Esophagus muscularis mucosa (tissue), 4 donors: ENCODE measurements around the gene KRT7. TPM values are rescaled to one million over a fixed set of nuclear protein-coding genes. Genes with fewer than 3 reads are reported as not detected.
A peak's percentile ranks its signal among the peaks of the same experiment; 100 is the strongest.

Experiments
- DNase-seq: peaks from one replicate; pipeline ENCODE4 v3.0.0-alpha.2; 2017; ENCODE audit errors: extremely low spot score
- H3K27ac ChIP-seq, 4 donors: fragments of 200-600 bp; sonication (generic); replicated peaks in 1 of 4; 1 replicate in 3 of 4; 2 replicates in 1 of 4; pipeline ENCODE4 v1.5.1; 2016 to 2019; ENCODE audit warnings: mild to moderate bottlenecking in 1 of 4
- H3K27me3 ChIP-seq, 4 donors: fragments of 200-600 bp; sonication (generic); one replicate each; pipeline versions ENCODE4 v1.5.1 to v1.6.0; 2016 to 2019
- H3K36me3 ChIP-seq, 4 donors: fragments of 200-600 bp; sonication (generic); one replicate each; pipeline ENCODE4 v1.5.1; 2016 to 2019
- H3K4me1 ChIP-seq, 4 donors: fragments of 200-600 bp; sonication (generic); one replicate each; pipeline ENCODE4 v1.5.1; 2016 to 2019
- H3K4me3 ChIP-seq, 4 donors: fragments of 200-600 bp; sonication (generic); 1 replicate in 2 of 4; 2 replicates in 2 of 4; pipeline ENCODE4 v1.5.1; 2016 to 2019; ENCODE audit warnings: mild to moderate bottlenecking in 4 of 4, moderate library complexity in 1 of 4
- H3K9me3 ChIP-seq, 4 donors: fragments of 200-600 bp; sonication (generic); 1 replicate in 3 of 4; 2 replicates in 1 of 4; pipeline ENCODE4 v1.5.1; 2016 to 2019
- EP300 ChIP-seq: sonication (generic); formaldehyde crosslinking; IDR thresholded peaks from one replicate; pipeline ENCODE4 v1.6.1; 2017; ENCODE audit warnings: antibody characterized with exemption
- POLR2A ChIP-seq: fragments of 450-650 bp; IDR thresholded peaks from one replicate; pipeline ENCODE4 v1.6.1; 2017; ENCODE audit warnings: antibody characterized with exemption, moderate library complexity, mild to moderate bottlenecking, low read depth
- POLR2AphosphoS5 ChIP-seq, 2 donors: sonication (generic); formaldehyde crosslinking; IDR thresholded peaks; one replicate each; pipeline ENCODE4 v1.6.1; 2017; ENCODE audit warnings: antibody characterized with exemption in 2 of 2
- whole genome bisulfite sequencing: methylation state at CpG from one replicate; pipeline ENCODE4 v1.1.5; 2018; 5-methylcytosine and 5-hydroxymethylcytosine counted together
- intact Hi-C: fragments of 100-400 bp; cut with DNase I; formaldehyde crosslinking; loops from one replicate; pipeline ENCODE4 v1.15.1; 2023
- total RNA-seq, 4 donors: library from RNA; depleted of rRNA; stranded (reverse); fragments of >200 nt; gene quantifications; one replicate each; pipeline versions ENCODE4 v1.1.0 to v1.2.1, GENCODE V29; 2016
- TF ChIP-seq, protein P1 (sequence below), 3 experiments: fragments of 200-600 bp in 2 of 3; fragments of 450-650 bp in 1 of 3; sonication (generic) in 2 of 3; IDR thresholded peaks; one replicate each; pipeline ENCODE4 v1.5.1; 2017 to 2019; ENCODE audit warnings: antibody characterized with exemption in 3 of 3, mild to moderate bottlenecking in 2 of 3, moderate library complexity in 1 of 3

The KRT7 gene
- total RNA-seq, 4 donors from 2014 or later, result 0.83 to 8.4 (median 4.5) TPM

DNA sequence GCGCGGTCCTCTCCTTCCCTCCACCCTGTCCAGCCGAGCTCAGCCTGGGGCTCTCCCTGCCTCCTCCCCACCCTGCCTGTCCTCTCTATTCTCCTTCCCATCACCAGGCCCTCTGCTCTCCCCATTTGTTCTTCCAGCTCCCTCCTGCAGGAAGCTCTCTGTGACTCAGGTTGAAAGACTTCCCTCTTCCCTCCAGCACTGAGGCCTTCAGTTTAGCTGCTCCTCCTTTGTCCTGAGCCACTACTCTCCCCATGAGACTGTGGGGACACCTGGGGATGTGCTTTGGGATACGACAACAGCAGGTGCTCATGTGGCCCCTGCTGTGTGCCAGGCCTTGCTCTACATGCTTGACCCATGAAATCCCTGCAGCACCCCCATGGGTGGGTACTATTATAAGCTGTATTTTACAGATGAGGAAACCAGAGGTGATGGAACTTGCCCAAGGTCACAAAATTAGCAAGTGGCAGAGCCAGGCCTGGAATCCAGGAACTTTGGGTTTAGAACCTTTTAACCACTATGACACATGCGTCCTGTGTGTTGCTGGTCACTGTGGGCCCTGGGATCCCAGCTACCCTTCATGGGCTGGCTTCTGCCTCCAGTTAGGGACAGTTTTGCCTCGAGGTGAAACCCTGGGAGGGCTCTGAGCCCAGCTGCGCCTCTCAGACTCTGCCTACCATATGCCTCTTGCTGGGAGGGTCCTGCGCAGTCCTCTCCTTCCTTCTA is 46.8 kb upstream of the KRT7 start:
- Histone ChIP-seq H3K4me1 (peaks cover 18 to 55% (median 42%) of the 10 kb centered on the region in 4 donors), H3K27me3 (no peaks in the 10 kb centered on the region), H3K36me3 (no peaks in the 10 kb centered on the region), H3K4me3 (no peak overlapping the region), H3K27ac (peak overlapping the region; percentile 52 to 63 (median 58)), H3K9me3 (no peaks in the 10 kb centered on the region)
- DNase-seq, result no peak
- WGBS, result 76% methylated on average over 7 of the region's 8 CpGs
- TF ChIP-seq POLR2AphosphoS5 (IDR thresholded peaks at IDR 0.05), result no peak
- TF ChIP-seq, protein P1, sequence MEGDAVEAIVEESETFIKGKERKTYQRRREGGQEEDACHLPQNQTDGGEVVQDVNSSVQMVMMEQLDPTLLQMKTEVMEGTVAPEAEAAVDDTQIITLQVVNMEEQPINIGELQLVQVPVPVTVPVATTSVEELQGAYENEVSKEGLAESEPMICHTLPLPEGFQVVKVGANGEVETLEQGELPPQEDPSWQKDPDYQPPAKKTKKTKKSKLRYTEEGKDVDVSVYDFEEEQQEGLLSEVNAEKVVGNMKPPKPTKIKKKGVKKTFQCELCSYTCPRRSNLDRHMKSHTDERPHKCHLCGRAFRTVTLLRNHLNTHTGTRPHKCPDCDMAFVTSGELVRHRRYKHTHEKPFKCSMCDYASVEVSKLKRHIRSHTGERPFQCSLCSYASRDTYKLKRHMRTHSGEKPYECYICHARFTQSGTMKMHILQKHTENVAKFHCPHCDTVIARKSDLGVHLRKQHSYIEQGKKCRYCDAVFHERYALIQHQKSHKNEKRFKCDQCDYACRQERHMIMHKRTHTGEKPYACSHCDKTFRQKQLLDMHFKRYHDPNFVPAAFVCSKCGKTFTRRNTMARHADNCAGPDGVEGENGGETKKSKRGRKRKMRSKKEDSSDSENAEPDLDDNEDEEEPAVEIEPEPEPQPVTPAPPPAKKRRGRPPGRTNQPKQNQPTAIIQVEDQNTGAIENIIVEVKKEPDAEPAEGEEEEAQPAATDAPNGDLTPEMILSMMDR (IDR thresholded peaks at IDR 0.05), result no peak
- no peak for TF ChIP-seq EP300
- no peak for TF ChIP-seq POLR2A
- intact Hi-C loops, result no loop called here

DNA sequence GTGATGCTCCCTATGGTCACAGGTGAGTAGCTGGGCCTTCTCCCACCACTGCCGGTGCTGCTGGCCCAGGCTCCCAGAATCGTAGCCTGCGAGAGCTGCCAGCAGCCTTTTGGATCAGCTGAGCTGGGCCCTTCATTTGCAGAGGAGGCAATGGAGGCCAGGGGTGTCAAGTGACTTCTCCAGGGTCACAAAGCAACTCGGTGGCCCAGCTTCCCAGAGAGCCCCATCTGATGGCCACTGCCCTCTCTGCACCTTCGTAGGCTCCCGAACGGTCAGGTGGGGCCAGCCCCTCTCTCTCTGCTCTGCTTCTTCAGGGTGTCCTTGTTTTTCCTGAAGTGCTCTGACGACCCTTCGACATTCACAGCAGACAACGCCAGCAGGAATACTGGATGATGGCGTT is 45.8 kb upstream of the KRT7 start:
- no peaks in the 10 kb centered on the region for H3K9me3 ChIP-seq
- peaks cover 27 to 65% (median 51%) of the 10 kb centered on the region in 4 donors for H3K4me1 ChIP-seq
- 95% methylated on average over 7 of the region's 11 CpGs for WGBS
- no peak overlapping the region for H3K4me3 ChIP-seq
- no peak for TF ChIP-seq EP300
- no peak for TF ChIP-seq POLR2AphosphoS5 (IDR thresholded peaks at IDR 0.05)
- TF ChIP-seq, protein P1 (IDR thresholded peaks at IDR 0.05), result no peak
- no peak for TF ChIP-seq POLR2A
- intact Hi-C loops, result no loop called here
- H3K27ac ChIP-seq, result peak overlapping the region in 2 of 4 donors; percentile 56 to 61
- no peaks in the 10 kb centered on the region for H3K27me3 ChIP-seq
- H3K36me3 ChIP-seq, result no peaks in the 10 kb centered on the region
- DNase-seq, result no peak

DNA sequence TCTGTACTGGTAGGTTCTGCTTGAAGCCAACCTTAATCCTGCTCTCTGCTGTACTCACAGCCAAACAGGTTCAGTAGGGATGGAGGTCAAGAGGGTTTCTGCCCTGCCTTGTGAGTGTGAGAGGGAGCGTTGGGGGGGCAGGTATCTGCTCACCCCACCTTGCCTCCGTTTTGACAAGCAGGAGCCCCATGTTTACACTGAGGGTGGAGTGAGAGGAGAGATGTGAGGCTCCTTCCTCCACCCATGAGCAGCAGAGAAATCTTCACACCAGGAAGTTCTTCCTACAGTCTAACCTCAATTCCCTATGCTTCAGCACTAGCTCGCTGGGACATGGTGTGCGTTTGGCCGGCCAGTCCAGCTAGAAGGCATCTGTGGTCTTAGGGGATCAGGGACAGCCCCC is 45.4 kb upstream of the KRT7 start:
- Histone ChIP-seq H3K4me1 (peaks cover 32 to 69% (median 56%) of the 10 kb centered on the region in 4 donors), H3K27me3 (no peaks in the 10 kb centered on the region), H3K9me3 (no peaks in the 10 kb centered on the region), H3K4me3 (no peak overlapping the region), H3K36me3 (no peaks in the 10 kb centered on the region), H3K27ac (no peak overlapping the region)
- intact Hi-C loops, result no loop called here
- DNase-seq, result no peak
- TF ChIP-seq, protein P1 (IDR thresholded peaks at IDR 0.05), result no peak
- TF ChIP-seq EP300 (no peak), POLR2AphosphoS5 (IDR thresholded peaks at IDR 0.05) (no peak)
- WGBS, result 100% methylated on average over 2 of the region's 5 CpGs

DNA sequence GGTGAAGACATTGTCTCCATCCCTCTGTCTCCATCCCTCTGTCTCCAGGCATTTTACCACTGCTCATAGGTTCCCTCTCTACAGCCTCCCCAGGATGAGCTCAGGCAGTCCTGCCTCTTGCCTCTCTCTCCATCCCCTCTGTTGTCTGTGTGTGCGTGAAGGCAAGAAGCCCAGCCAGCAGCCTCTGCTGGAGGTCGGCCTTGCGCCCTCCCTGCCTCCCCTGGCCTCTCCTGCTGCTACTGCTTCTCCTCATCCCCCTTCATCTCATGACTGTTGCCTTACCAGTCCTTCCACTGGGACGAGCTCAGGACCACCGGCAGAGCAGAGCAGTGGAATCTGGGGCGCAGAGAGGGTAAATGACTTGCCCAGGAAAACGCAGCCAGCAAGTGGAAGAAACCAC is 44.4 kb upstream of the KRT7 start:
- no peak for TF ChIP-seq POLR2A
- no peak for TF ChIP-seq EP300
- no peak for TF ChIP-seq POLR2AphosphoS5 (IDR thresholded peaks at IDR 0.05)
- TF ChIP-seq, protein P1 (IDR thresholded peaks at IDR 0.05), result no peak
- no peak for DNase-seq
- WGBS, result 94% methylated on average over 7 of the region's 7 CpGs
- Histone ChIP-seq H3K27me3 (no peaks in the 10 kb centered on the region), H3K9me3 (no peaks in the 10 kb centered on the region), H3K27ac (no peak overlapping the region), H3K36me3 (no peaks in the 10 kb centered on the region), H3K4me3 (no peak overlapping the region), H3K4me1 (peaks cover 34 to 70% (median 58%) of the 10 kb centered on the region in 4 donors)
- intact Hi-C loops, result no loop called here
